ENCODE results near the gene BICD2.

The BICD2 gene

GRCh38 chr9:92726971-92727715, 37.5 kb downstream of the BICD2 start:
- no peak for DNase-seq

- no peak for DNase-seq
These were observed 38.3 kb downstream of the BICD2 start for GRCh38 chr9:92726348-92726747.

GRCh38 chr9:92725766-92726165, 38.9 kb downstream of the BICD2 start:
- no peak for DNase-seq

GRCh38 chr9:92725266-92725545, 39.4 kb downstream of the BICD2 start:
- no peak for DNase-seq

- no peak for DNase-seq
These were observed 39.9 kb downstream of the BICD2 start for GRCh38 chr9:92724528-92725265.

GRCh38 chr9:92723801-92724323, 40.8 kb downstream of the BICD2 start:
- DNase-seq: no peak

- no peak for DNase-seq
These were observed 41.4 kb downstream of the BICD2 start for GRCh38 chr9:92723299-92723625.

- no peak for DNase-seq
These were observed 42.0 kb downstream of the BICD2 start for GRCh38 chr9:92722386-92723298.

GRCh38 chr9:92721548-92721947, 43.1 kb downstream of the BICD2 start:
- DNase-seq: no peak

- no peak for DNase-seq
These were observed 43.7 kb downstream of the BICD2 start for GRCh38 chr9:92720807-92721535.

GRCh38 chr9:92720209-92720765, 44.3 kb downstream of the BICD2 start:
- no peak for DNase-seq

- DNase-seq: no peak
These were observed 45.5 kb downstream of the BICD2 start for GRCh38 chr9:92719028-92719647.

GRCh38 chr9:92718086-92719001, 46.3 kb downstream of the BICD2 start:
- no peak for DNase-seq

- DNase-seq: no peak
These were observed 47.2 kb downstream of the BICD2 start for GRCh38 chr9:92717201-92718085.

GRCh38 chr9:92716557-92716956, 48.1 kb downstream of the BICD2 start:
- peak; percentile 82 for DNase-seq

- no peak for DNase-seq
These were observed 49.0 kb downstream of the BICD2 start for GRCh38 chr9:92715488-92716231.

GRCh38 chr9:92714787-92715487, 49.7 kb downstream of the BICD2 start:
- DNase-seq: no peak

- DNase-seq: no peak
These were observed 50.6 kb downstream of the BICD2 start for GRCh38 chr9:92714016-92714415.

All from activated naive CD4-positive, alpha-beta T cell treated with anti-CD3 and anti-CD28 coated beads, Interleukin-2, amount 50 U/mL, for 16 hours (primary cell).